T-helper 2 cell (primary cell): ENCODE measurements around the gene ARIH2.

Experiments used
- DNase-seq, 5 experiments: peaks; one replicate each; pipeline versions ENCODE4 v3.0.0 to v3.0.0-alpha.2; 2012 to 2022

The ARIH2 gene

GRCh38 chr3:48974076-48974864, 55.6 kb downstream of the ARIH2 start:
- no peak for DNase-seq

DNA sequence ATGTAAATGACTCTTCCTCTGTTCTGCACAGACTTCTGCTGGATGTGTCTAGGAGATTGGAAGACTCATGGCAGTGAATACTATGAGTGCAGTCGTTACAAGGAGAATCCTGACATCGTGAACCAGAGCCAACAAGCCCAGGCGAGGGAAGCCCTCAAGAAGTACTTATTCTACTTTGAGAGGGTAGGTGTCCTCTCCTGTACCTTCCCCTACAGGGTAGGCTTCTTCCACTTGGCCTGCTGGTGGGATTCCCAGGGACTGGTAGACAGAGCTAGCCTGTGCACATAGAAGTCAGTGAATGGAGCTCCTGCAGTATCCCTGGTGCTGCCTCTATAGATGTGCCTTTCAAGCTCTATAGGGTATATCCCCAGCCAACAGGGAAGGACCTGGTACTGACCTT, 60.8 kb downstream of the ARIH2 start:
- no peak for DNase-seq

GRCh38 chr3:48980295-48980694, 61.7 kb downstream of the ARIH2 start:
- DNase-seq, result no peak

GRCh38 chr3:48982016-48982415, 63.4 kb downstream of the ARIH2 start:
- no peak for DNase-seq

GRCh38 chr3:48982686-48983085, 64.0 kb downstream of the ARIH2 start:
- no peak for DNase-seq

DNA sequence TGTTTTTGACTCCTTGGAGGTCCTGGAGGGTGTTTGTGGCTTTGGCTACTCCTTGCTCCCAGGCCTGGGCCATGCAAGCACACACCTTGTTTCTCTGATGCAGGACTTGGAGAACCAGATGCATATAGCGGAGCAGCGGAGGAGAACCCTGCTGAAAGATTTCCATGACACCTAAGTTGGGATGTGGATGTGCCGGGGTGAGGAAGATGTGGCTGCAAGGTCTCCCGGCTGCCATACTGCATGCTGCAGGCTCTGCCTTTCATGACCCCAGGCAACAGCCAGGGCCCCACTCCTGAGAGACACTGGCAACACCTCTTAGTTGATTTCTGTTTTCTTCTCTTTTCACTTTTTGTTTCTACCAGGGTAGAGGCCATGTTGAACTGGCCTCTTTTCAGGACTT, 64.5 kb downstream of the ARIH2 start:
- no peak for DNase-seq

DNA sequence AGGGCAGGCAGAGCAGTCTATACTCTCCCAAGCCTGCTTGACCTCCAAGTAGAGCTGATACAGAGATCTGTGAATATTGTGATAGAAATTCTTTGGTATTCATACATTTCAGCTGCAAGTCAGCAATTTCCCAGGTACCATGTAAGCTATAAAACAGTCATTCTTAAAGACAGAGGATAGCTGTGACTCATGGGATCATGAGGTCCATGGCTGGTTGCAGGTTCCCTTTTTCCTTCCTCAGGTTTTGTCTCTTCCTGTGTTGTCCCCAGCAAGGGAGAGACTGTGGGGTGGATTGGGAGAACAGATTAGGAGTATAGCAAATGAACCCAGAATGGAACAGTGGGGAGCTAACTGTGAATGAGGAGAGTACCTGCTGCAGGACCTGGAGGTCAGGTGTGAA, 66.0 kb downstream of the ARIH2 start:
- DNase-seq, result no peak

DNA sequence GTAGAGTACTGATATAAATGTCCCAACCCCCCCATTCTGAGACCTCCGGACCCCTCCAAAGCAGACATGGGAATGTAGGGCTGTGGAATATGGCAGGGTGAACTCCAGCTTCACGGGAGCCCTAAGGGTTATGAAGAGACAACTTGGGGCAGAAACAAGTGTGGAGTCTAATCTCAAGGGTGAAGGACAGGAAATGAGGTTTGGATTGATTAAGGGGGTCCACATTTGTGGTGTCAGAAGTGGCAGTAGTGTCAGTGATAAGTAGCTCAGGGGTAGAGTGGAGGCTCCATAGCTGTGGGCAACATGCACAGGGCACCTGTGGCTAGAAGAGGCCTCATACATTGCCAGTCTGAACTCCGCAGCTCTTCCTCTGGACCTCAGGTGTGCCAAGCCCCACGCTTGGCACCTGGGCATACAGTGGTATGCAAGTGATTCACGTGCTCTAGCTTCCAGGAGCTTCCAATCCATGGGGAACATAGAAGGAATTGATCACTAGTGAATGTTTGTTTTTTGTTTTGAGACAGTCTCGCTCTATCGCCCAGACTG, 67.3 kb downstream of the ARIH2 start:
- DNase-seq, result no peak

- DNase-seq, result no peak
Observed at GRCh38 chr3:48989126-48989795, 70.6 kb downstream of the ARIH2 start.

DNA sequence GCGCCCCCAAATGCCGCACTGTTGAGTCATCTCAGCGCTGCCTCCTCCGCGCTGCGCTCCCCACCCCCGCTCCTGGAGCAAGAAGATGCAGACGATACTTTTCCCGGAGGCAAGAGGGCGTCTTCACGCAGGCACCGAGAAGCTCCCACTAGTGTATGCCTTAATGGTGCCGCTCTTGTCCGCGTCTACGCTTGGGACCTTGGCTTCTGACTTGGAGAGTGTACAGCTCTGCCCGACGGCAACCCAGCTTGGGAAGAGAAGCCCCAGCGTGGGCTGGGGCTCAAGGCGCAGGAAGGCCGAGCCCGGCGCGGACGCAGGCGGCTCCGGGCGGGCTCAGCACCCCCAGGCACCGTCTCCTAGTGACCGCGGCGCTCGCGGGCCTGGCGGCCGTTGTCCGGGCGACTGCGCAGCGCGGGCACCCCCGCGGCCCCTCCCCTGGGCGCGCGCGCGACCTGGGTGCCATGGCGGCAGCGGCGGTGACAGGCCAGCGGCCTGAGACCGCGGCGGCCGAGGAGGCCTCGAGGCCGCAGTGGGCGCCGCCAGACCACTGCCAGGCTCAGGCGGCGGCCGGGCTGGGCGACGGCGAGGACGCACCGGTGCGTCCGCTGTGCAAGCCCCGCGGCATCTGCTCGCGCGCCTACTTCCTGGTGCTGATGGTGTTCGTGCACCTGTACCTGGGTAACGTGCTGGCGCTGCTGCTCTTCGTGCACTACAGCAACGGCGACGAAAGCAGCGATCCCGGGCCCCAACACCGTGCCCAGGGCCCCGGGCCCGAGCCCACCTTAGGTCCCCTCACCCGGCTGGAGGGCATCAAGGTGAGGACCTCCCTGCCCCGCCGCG, 71.4 kb downstream of the ARIH2 start, which contains the start of gene P4HTM:
P4HTM (plus strand) TSS at position 446 of the 840 bp plus-strand sequence; CDS start at position 462, 16 bp downstream.
- peak; percentile 37 to 81 (median 65) for DNase-seq

- DNase-seq, result peak in 2 of 5 experiments; percentile 18 to 55
Observed at GRCh38 chr3:48990636-48991469, 72.2 kb downstream of the ARIH2 start.

DNA sequence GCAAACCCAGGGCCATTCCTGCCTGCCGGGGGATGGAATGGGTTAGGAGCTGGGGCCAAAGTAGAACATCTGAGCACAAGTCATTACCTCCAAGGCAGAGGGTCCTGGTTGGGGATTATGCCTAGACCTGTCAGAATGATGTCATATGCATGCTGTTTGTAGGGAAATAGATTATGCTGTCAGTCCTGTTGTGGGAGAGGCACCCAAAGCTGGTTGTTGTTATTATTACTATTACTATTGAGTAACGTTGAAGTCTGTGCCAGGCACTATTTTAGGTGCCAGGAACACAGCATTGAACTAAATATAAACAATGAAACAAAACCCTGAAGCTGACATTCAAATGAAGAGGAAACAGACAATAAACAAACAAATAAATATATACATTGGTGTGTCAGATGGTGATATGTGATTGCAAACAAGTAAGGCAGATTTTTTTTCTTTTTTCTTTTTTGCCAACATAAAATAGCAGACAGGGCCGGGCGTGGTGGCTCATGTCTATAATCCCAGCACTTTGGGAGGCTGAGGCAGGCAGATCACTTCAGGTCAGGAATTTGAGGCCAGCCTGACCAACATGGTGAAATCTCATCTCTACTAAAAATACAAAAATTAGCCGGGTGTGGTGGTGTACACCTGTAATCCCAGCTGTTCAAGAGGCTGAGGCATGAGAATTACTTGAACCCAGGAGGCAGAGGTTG, 73.4 kb downstream of the ARIH2 start:
- DNase-seq, result no peak

DNA sequence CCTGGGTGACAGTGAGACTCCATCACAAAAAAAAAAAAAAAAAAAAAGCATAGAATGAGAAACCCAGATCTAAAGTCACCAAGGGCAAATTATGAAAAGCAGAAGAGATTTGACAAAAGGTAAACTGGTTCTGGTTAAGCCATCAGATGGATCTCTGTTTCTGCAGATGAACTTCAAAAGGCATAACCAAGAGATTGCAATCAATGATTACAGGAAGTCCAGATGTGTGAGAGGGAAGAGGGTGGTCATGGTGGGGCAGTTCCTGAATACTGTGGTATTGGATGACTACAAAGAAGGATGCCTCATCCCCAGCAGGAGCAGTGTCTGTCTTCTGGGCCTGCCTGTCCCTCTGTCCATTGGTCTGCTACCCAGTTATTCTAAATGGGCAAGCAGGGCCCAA, 75.2 kb downstream of the ARIH2 start:
- no peak for DNase-seq

DNA sequence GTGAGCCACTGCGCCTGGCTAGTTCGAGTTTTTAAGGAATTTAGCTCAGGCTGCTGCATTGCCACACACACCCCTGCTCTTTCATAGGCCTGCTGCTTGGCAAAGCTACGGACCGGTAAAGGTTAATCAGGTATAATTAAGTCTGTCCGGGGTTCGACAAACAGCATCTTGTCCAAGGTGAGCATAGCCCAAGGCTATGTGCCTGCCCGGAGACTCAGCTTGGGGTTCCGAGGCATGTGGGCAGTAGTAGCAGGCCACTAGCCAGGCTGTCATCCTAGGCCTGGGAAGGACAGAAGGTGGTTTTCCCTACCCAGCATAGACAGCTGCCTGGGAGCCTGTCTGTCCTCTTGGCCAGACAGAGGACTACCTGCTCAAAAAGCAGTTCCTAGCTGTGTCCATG, 78.0 kb downstream of the ARIH2 start:
- DNase-seq, result no peak

- no peak for DNase-seq
Observed at GRCh38 chr3:48997102-48997635, 78.5 kb downstream of the ARIH2 start.

GRCh38 chr3:48997714-48998637, 79.3 kb downstream of the ARIH2 start:
- no peak for DNase-seq

DNA sequence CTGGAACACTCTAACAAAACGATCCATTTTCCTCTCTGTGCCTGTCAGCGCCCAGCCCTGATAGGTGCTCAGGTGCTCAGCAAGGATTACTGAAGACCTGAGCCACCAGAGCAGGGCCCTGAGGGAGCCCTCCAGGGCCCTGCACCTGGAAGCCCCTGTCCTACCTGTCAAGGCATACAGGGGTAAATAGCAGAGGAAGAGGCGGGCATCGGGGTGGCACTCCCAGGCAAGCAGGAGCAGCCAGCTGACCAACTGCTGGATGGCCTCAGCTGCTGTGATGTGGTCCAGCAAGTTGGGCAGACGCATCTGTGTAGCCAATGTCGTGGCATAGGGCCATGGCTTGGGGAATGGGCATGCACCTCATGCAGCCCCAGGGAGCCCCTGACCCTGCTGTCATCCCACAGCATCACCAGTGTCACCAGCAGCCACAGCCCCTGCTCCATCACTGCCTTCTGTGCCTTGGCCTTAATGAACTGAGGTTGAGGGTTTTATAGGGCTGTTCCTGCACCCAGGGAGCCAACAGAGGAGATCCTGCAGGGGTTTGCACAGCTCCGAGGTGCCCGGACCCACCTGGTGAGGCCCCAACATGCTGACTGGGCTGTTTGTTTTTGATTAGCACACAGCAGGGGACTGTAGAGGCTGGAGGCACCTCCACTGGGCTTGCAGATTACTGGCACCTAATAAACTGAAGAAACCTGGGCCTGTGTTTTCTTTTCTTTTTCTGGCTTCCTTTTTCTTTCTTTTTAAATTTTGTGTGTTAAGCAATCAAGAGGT, 80.6 kb downstream of the ARIH2 start:
- no peak for DNase-seq

DNA sequence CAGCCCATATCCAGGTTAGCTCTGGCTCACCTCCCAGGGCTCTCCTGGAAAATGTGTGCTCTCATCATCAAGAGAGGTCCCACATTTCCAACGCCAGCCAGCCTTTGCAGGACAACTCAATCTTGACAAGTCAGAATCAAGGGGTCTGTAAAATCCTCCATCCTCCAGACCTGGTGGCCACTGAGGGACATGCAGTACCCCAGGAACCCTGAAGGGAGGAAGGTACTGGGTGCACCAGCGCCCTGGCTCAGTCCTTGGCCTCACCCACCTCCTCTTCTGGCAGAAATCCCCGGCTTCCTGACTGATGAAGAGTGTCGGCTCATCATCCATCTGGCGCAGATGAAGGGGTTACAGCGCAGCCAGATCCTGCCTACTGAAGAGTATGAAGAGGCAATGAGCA, 82.5 kb downstream of the ARIH2 start:
- DNase-seq, result no peak
